KOPT-K1 (cell line): ENCODE data around the gene RB1.
A peak's percentile ranks its signal among the peaks of the same experiment; 100 is the strongest.

Source experiments
- H3K27ac ChIP-seq: fragments of 200-600 bp; sonication (generic); 2 replicates; pipeline ENCODE4 v1.5.1; 2016; ENCODE audit warnings: antibody characterized with exemption, mild to moderate bottlenecking, low read depth, low read length; ENCODE audit not compliant: poor library complexity, severe bottlenecking
- H3K36me3 ChIP-seq: fragments of 200-600 bp; sonication (generic); 2 replicates; pipeline ENCODE4 v1.5.1; 2017; ENCODE audit warnings: antibody characterized with exemption, mild to moderate bottlenecking, low read length, moderate library complexity; ENCODE audit not compliant: insufficient read depth
- H3K9me3 ChIP-seq: fragments of 200-600 bp; sonication (generic); 2 replicates; pipeline ENCODE4 v1.5.1; 2017; ENCODE audit warnings: antibody characterized with exemption, low read length, mild to moderate bottlenecking; ENCODE audit not compliant: insufficient read depth, poor library complexity, severe bottlenecking

RB1 gene

DNA sequence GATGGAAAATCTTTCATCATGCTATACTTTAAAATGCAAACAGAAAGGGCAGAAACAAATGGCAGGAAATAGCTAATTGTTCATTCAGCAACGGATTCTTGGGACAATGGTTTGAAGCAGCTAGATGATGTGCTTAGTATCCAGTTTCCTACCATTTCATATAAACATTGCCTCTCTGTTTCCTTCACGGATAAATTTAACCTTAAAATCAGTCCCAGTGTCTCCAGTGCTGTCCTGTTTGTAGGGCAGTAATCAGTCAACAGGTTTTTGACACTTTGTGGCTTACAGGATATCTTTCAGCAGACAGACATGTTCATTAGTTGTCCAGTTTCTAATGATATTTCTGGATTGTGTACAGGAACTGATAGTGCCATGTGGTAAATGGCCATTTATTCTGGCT, 24.7 kb upstream of the RB1 start:
- peaks cover 2% of the 10 kb centered on the region; the same call in 1 of the 2 replicates for H3K36me3 ChIP-seq
- H3K27ac ChIP-seq: no peak overlapping the region
- H3K9me3 ChIP-seq: no peaks in the 10 kb centered on the region

DNA sequence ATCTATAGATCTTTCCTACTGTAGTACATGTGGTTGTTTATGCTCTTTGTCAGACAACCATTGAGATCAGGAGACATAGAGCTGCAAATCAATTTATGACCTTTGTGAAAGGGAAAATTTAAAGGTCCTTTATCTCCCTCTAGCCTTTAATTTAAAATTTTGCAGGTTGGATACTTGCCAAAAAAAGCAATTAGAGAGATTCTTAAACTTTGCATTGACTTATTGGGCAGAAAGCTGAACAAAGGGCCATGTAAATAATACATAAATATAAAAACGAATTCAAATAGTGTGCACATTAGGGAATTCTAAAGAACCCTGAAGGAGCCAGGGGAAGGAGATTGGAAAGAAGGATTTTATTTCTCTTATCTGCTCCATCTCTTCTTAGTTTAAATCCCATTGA, 22.0 kb upstream of the RB1 start:
- H3K36me3 ChIP-seq: no peaks in the 10 kb centered on the region
- H3K9me3 ChIP-seq: no peaks in the 10 kb centered on the region
- H3K27ac ChIP-seq: no peak overlapping the region

DNA sequence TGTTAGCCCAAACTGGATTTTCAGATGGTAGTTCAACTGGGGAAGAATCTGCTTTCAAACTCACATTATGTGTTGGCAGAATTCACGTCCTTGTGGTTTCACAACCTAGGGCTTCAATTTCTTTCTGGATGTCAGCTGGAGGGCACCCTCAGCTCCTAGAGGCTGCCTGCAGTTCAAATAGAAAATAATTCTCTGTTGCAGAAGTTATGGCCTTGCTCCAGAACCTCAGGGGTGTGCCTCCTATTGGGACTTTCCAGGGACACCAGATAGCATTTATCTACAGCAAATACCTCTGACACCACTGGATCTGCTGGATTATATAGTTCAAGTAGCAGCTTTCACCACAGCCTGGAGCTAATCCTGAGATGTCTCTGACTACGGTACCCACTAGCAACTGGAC, 11.8 kb upstream of the RB1 start:
- H3K9me3 ChIP-seq: no peaks in the 10 kb centered on the region
- no peaks in the 10 kb centered on the region for H3K36me3 ChIP-seq
- H3K27ac ChIP-seq: no peak overlapping the region

DNA sequence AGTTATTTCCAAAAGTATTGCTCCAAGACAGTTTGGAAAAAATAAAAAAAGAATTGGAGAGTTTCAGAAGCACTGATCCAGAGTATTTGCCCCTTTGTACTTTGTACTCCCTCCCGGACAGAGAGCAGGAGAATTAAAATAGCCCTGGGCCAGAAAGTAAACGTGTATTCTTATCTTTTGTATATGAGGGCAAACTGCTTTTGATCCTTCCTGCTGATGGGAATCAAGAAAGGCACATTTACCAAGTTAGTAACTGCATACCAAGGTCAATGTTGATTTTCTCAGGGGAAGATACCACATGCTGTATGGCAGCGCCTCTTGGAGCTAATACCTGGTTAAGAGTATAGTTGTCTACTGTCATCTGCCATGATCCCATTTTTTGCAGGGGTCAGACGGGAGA, 10.9 kb upstream of the RB1 start:
- Histone ChIP-seq H3K36me3 (no peaks in the 10 kb centered on the region), H3K9me3 (no peaks in the 10 kb centered on the region), H3K27ac (no peak overlapping the region)

DNA sequence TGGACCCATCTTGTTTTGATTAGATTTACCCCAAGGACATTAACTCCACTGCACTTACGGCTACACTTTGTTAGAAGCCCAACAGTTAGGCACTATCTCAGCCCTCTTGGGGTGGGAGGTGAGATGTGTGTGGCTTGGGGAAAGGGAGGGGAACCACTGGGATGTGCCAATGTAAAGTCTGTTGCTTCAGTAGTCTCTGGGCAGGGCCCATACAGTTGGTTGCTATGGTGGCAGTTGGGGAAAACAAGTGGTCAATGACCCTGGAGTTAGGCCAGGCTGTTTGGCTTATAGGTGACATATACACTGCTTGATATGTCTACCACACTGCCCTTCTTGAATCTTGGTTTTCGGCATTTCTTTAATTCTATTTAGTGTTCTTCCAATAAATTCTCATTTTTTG, 8.9 kb upstream of the RB1 start:
- Histone ChIP-seq H3K9me3 (no peaks in the 10 kb centered on the region), H3K36me3 (no peaks in the 10 kb centered on the region), H3K27ac (no peak overlapping the region)

DNA sequence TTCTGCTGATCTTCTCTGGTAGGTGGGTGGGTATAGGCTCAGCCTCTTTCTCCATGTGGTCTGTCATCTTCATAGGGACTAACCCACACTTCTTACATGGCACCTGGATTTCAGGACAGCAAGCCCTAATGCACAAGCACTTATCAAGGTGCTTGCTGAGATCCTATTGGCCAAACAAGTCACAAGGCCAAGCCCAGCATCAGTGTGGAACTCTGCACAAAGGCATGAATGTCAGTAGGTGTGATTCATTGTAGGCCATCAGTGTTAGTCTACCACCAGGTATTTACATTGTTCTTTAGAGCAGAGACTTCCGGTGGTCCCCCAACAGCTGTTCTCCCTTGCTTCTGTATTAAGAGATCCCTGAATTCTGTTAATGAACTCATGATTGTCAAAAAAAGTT, 8.3 kb upstream of the RB1 start:
- H3K9me3 ChIP-seq: no peaks in the 10 kb centered on the region
- peak overlapping the region; percentile 97 for H3K27ac ChIP-seq
- no peaks in the 10 kb centered on the region for H3K36me3 ChIP-seq

DNA sequence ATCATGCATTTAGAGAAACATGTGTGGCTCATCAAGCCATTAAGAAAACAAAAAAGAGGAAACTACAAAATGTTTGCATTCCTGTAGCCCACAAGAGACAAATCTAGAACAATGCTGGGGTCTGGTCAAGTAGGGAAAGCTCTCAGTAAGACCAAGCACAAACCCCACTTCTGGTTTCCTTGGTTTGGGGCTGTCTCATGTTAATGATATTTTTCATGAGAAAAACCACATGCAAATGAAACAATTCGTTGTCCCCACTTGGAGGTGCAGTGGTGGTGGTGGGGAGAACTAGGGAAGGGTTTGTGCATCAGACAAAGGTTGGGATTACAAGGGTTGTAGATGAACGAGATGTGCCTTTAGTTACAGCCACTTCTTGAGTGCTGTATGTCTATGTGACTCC, 7.0 kb upstream of the RB1 start:
- Histone ChIP-seq H3K27ac (peak overlapping the region; percentile 97), H3K36me3 (no peaks in the 10 kb centered on the region), H3K9me3 (no peaks in the 10 kb centered on the region)

DNA sequence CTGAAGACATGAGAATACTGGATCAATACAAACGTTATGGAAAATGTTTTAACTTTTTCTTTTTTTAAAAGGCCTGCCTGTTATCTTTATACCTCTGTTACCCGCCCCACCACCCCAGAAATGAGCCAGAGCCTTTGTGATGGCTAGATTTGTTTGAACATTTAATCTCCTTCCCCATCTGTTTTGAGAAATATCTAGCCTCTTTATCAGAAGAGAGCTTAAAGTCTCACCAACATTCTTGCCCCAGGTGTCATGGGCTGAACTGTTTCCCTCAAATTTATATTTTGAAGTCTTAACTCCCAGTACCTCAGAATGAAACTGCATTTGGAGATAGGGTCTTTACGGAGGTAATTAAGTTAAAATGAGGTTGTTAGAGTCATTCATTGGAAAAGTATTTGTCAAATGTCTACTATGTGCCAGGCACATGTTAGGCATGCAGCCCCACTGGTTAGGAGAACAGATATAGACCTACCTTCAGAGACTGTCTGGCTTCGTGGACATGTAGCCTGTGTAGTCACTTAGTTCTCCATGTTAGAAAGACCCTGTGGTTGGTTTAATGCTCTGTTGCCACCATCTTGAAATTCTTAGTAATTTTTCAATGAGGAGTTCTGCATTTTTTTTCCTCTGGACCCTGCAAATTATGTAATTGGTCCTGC, 6.3 kb upstream of the RB1 start:
- Histone ChIP-seq H3K27ac (peak overlapping the region; percentile 97), H3K9me3 (no peaks in the 10 kb centered on the region), H3K36me3 (no peaks in the 10 kb centered on the region)

DNA sequence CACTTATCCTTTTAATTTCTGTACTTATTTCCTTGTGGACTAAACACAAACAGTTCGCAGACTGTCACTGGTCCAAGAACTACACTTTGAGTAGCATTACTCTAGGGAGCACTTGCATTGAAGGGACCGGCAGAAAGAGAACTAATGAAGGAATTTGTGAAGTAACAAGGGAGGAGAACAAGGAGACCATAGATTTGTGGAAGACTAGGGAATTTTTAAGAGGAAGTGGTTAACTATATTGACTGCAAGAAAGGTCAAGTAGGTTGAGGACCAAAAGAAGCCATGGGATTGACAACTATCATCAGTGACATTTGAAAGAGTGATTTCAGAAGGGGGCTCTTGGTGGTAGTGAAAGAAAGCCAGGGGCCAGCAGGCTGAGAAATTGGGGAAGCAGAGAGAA, 4.0 kb upstream of the RB1 start:
- no peaks in the 10 kb centered on the region for H3K36me3 ChIP-seq
- no peaks in the 10 kb centered on the region for H3K9me3 ChIP-seq
- H3K27ac ChIP-seq: peak overlapping the region; percentile 97

DNA sequence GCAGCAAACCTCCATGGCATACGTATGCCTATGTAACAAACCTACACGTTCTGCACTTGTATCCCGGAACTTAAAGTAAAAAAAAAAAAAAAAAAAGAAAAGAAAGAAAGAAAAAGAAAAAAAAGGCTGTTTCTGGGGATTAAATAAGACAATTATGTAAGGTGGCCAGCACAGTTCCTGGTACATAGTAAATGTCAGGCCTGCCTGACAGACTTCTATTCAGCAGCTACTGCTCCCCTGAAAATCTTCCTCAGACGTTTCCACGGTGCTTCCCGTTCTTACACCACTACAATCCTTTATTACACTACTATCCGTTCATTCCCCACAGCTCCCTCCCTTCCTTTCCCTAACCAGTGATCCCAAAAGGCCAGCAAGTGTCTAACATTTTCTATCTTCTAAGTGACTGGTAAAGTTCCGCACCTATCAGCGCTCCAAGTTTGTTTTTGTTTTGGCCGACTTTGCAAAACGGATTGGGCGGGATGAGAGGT, 636 bp upstream of the RB1 start:
- Histone ChIP-seq H3K27ac (peak overlapping the region; percentile 97), H3K36me3 (peaks cover 23% of the 10 kb centered on the region), H3K9me3 (no peaks in the 10 kb centered on the region)

DNA sequence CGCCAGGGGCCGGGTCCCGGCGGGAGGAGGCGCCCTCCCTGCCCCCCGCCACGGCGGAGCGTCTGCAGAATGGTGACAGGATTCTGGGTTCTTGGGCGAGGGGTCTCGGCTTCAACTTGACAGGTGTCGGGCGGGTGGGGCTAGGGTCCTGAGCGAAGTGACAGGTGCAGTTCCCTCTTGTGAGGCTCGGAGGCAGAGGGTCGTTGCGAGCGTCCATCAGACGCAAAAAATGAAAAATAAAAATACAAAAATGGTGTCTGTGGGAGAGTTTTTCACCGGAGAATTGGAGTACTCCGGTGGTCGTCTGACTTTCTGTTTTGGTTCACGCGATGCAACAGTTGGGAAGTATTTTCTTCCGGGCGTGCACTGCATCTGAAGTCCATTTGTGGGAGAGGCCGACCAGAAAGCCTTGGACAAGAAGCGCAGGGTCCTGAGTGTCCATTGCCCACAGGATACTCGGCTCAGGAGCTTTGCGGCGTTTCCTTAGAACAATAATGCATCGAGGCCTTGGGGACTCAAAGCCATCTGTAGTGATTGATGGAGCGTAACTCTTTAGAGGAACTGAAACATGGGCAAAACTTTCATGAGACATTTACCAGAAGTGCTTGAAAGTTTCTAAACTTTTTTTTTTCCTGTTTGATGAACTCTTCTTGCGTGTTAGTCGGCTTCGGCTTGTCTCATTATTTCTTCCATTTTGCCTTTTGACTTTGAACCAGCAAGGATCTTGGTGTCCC, 759 bp downstream of the RB1 start:
- H3K9me3 ChIP-seq: no peaks in the 10 kb centered on the region
- H3K27ac ChIP-seq: peak overlapping the region; percentile 97
- peaks cover 36% of the 10 kb centered on the region for H3K36me3 ChIP-seq

DNA sequence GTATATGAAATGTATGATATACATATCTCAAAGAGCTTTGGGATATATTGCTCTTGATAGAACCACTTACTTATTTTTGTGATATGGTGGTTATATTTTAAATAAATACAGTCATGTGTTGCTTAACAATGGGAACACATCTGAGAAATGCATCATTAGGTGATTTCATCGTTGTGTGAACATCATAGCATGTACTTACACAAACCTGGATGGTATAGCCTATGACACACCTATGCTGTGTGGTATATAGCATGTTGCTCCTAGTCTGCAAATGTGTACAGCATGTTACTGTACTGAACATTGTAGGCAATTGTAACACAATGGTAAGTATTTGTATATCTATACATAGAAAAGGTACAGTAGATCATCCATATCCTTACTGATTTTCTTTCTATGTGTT, 7.7 kb downstream of the RB1 start:
- Histone ChIP-seq H3K9me3 (peaks cover 25% of the 10 kb centered on the region), H3K36me3 (peaks cover 96% of the 10 kb centered on the region)

DNA sequence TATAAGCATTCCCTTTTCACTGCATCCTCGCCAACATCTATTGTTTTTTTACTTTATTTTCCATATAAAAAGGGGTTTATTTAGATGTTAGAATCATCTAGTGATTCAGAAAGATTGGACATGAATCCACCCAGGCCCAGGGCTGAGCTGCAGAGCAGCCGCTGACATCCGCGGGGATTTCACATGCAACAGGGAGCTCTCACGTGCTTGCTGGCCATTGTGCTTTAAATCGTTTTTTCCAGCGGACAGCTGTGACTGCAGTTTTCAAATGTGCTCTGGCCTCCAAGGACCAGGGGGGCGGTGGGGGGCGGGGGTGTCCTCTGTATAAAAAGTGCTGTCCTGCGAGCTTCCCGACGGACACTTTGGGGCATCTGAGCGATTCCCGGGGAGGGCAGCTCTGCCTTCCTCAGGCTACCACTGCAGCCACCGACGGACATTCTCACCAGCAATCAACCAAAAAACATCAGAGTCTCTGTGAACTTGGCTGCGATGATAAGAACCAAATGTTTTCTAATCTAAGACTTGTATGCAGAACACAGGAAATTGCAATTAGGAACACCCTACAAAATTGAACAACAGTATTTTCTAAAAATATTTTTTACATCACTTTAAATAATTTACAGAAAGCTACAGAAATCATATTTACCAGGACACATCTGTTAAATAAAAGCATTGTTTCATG, 12.6 kb downstream of the RB1 start:
- peaks cover 98% of the 10 kb centered on the region for H3K36me3 ChIP-seq
- H3K27ac ChIP-seq: no peak overlapping the region
- peaks cover 74% of the 10 kb centered on the region for H3K9me3 ChIP-seq

More for the DNA sequence above, 7.7 kb downstream of the RB1 start:
- no peak overlapping the region for H3K27ac ChIP-seq

DNA sequence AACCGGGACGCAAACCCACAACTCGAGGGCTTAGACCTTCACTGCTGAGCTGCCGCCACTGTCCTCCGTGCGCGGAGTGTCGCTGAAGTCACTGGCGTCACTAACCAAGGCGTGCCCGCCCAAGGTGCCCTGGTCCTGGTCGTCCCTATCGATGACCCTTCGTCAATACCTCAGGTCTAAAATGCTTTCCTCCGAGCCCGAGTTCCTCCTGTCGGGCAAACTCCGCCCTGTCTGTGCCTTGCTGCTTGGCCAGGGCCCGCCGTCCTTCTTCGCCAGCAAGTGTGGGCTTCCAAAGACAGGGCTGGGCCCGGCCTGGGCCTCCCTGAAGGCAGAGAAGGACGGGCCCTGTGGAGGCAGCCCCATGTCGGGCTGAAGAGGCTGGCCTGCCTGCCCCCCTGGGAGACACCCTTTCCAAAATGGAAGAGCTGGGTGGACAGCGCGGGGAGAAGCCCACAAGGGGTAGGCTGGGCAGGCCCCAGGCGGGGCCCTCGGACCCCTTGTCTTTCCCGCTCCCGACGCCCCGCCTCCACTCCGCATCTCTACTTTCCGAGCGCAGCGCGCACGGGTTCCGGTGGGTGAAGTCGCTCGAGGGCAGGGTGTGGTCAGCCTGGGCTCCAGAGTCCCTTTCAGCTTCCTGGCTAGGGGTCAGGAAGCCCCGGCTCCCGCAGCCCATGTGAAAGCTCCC, 13.4 kb downstream of the RB1 start:
- no peak overlapping the region for H3K27ac ChIP-seq
- peaks cover 100% of the 10 kb centered on the region for H3K36me3 ChIP-seq
- peaks cover 83% of the 10 kb centered on the region for H3K9me3 ChIP-seq
